Stimulated activated CD4-positive, alpha-beta T cell treated with anti-CD3 and anti-CD28 coated beads, Interleukin-12 subunit alpha, Interleukin-12 subunit beta, amount 100 ng/mL, for 24 hours (primary cell): ENCODE results near the gene CLASP1.

ENCODE experiments used
- DNase-seq, 2 experiments: peaks; one replicate each; pipeline ENCODE4 v3.0.0-alpha.2; 2020; ENCODE audit warnings: low read depth in 2 of 2

CLASP1 gene

DNA sequence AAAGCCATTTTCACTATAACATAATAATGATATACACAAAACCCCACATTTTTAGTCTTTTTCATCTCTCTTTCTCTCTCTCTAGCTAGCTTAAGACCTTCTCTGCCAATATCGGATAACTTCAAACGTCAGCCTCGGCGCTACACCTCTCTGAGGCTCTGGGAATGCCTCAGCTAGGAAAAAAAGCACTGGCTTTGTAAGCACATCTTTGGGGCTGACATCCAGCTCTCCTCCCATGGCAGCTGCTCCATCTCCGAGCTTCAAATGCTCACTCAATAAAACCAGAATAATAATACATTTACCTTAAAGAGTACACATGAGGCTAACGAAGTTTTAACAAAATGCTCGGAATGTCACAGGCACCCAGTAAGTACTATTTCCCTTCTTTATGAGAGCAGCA lies 107.8 kb downstream of the CLASP1 start:
- no peak for DNase-seq

DNA sequence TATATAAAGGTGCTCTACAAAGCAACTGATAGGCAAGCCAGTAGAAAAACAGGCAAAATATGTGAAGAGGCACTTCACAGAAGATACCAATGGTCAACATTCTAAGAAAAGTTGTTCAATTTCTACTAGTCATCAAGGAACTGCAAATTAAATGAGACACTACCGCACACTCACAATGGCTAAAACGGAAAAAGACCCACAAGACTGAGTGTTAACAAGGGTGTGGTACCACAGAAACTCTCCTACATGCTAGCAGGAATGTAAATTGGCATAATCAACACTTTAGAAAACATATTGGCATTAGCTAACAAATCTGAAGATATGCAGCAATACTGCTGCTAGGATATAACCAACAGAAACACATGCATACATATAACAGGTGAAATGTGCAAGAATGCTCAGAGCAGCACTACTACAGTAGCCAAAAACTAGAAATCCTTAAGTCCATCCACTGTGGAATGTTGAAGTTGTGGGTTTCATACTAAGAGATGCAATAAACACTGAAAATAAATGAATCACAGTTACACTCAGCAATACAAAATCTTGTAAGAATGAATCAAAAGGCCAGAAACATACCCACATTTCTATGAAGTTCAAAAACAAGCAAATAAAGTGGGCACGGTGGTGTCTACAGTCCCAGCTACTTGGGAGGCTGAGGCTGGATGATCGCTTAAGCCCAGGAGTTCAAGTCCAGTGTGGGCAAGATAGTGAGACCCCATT lies 109.4 kb downstream of the CLASP1 start:
- no peak for DNase-seq

DNA sequence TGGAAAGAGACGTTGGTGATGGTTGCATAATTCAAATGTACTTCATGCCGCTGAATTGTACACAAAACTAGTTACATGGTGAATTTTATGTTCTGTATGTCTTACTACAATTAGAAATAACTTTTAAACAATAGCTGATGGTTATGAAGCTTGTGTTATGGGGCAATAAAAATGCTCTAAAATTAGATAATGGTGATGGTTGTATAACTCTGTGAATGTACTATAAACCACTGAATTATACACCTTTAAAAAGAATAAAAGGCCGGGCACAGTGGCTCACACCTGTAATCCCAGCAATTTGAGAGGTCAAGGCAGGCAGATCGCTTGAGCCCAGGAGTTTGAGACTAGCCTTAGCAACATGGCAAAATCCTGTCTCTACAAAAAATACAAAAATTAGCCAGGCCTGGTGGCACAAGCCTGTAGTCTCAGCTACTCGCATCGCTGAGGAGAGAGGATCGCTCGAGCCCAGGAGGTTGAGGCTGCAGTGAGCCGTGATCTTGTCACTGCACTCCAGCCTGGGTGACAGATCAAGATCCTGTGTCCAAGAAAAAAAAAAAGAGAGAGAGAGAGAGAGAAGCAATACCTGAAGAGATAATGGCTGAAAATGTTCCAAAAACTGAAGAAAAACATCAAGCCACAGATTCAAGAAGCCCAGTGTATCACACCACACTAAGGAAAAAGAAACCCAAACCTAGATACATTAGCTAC lies 112.3 kb downstream of the CLASP1 start:
- no peak for DNase-seq

DNA sequence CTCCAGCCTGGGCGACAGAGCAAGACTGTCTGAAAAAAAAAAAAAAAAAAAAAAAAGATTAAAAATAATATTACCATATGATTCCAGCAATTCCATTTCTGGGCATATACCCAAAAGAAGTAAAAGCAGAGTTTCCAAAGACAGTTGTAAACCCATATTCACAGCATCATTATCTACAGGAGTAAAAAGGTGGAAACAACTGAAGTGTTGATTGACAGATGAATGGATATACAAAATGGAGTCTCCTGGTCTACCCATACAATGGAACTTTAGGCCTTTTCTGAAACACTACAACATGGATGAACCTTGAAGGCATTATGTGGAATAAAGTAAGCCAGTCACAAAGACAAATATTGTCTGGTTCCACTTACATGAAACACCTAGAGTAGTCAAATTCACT lies 112.9 kb downstream of the CLASP1 start:
- no peak for DNase-seq

- DNase-seq = no peak
Observed at GRCh38 chr2:121534007-121534406, 115.3 kb downstream of the CLASP1 start.

GRCh38 chr2:121532894-121533293 lies 116.4 kb downstream of the CLASP1 start:
- DNase-seq = no peak

GRCh38 chr2:121532347-121532766 lies 116.9 kb downstream of the CLASP1 start:
- no peak for DNase-seq

- peak; percentile 68 to 78 for DNase-seq
Observed at GRCh38 chr2:121530212-121530705, 119.0 kb downstream of the CLASP1 start.

- DNase-seq = no peak
Observed at GRCh38 chr2:121529439-121530211, 119.6 kb downstream of the CLASP1 start.

DNA sequence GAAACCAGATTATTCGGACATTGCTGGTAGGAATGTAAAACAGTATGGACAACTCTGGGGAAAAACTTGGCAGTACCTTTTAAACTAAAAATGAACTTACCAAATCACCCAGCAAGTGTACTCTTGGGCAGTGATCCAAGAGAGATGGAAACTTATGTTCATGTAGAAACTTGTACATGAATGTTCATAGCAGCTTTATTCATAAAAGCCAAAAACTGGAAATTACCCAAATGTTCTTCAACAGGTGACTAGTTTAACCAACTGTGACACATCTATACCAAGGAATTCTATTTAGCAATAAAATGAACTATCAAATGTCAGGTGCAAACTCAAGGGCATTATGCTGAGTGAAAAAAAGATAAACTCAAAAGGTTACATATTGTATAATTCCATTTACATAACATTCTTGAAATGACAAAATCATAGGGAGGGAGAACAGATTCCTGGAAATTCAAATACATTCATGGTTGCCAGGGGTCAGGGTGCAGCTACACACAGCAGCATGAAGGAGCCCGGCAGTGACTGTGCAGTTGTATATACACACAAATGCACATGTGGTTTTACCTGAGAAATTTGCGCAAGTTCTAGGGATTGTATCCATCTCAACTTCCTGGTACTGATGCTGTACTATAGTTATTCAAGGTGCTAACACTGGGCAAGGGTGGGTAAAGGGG lies 122.1 kb downstream of the CLASP1 start:
- DNase-seq = peak; percentile 16 to 35

DNA sequence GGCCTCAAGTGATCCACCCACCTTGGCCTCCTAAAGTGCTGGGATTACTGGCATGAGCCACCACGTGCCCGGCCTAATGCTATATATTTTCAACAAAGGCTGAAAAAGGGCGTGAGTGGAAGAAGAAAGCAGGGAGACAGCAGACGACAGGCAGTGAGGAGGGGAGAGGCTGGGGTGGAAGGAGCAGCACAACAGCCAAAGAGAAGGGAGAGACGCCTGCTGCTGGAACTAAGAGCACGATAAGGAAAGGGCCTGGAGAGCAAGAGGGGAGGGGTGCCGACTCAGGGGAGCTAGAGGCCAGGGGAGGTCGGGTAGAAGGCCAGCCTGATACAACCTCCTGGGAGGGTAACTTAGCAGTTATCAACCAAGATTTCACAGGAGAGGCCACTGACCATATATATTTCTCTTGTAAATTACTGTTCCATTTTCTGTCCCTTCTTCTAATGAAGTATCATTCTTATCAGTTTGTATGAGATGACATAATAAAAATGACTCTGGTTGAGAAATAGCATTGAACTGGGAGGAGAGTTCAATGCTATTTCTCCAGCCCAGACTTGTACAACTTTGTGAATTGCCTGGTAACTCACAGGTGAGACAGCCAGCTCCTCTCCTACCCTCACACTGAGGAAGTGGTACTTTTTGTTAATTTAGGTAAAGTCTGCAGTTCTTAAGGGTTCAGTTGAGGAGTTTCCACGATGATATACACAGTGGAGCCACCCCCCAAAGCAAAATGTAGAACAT lies 124.4 kb downstream of the CLASP1 start:
- no peak for DNase-seq

DNA sequence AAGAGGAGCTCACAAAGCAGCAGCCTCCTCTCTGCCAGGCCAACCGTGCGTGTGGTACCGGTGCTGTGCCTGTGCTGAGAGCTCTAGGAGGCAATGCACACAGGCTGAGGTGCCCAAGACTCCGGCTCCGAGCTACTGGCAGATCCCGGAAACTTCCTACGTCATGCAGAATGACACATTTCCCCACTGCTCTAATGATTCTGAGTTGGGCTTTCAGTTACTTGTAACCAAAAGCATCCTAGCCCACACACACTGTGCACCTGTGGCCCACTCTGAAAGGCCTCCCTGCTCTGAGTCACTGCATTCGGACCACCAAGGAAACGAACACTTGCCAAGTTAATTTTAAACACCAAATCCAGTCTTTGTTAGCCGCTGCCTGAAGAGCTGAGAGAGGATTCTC lies 127.9 kb downstream of the CLASP1 start:
- DNase-seq = no peak

GRCh38 chr2:121520641-121520994 lies 128.6 kb downstream of the CLASP1 start:
- no peak for DNase-seq

GRCh38 chr2:121519732-121520640 lies 129.3 kb downstream of the CLASP1 start:
- DNase-seq = no peak

GRCh38 chr2:121519153-121519552 lies 130.1 kb downstream of the CLASP1 start:
- no peak for DNase-seq

DNA sequence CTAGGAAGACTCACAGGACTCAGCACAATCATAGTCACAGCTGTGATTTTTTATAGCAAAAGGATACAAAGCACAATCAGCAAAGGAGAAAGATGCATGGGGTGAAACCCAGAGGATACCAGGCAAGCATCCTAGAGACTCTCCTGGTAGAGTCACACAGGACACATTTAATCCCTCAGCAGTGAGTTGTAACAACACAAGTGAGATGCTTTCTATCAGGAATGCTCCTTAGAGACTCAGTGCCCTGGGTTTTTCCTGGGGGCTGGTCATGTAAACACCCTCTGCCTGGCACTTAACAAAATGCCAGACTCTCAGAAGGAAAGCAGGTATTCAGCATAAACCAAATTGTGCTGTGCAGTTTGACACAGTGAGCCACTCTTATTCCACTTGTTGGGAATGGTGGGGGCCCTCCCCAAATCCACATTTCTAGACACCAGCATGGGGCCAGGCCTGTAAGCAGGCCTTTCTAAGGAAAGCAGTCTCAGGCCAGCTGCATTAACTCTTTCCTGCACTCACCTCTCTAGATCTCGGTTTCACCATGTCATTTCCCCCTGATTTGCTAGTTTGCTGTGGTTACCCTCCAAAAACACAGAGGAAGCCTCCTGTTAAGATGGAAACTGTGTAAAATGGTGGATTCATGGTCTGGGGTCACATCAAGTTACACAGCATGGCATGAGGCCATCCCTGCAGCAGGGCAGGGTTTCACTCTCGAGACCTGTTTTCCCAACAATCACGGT lies 135.5 kb downstream of the CLASP1 start:
- no peak for DNase-seq

- DNase-seq = no peak
Observed at GRCh38 chr2:121510857-121511256, 138.4 kb downstream of the CLASP1 start.

DNA sequence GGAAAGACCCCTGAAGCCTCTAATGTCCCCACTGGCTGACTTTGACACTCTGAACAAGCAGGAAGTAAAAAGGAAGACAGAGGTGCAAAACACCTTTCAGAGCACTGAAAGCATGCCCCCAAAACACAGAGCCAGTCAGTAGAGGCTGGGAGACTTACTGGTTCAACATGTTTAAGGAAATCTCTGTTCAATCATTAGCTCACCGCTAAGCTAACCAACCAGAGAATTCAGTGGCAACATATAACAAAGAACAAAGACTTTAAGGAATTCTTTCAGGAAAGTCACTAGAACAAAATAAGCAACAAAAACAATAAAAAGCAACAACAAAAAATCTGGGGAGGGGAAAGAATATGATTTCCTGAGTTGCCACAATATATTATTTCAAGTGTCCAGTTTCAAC lies 142.6 kb downstream of the CLASP1 start:
- no peak for DNase-seq

GRCh38 chr2:121505986-121506586 lies 143.2 kb downstream of the CLASP1 start:
- no peak for DNase-seq
